ENCODE results near the gene CUBN. TPM values are rescaled to one million over a fixed set of nuclear protein-coding genes. Genes with fewer than 3 reads are reported as not detected.

CUBN gene
- total RNA-seq, 1 donor from 2014 or later = 1.0 TPM

- TF ChIP-seq CTCF (conservative IDR thresholded peaks at IDR 0.05) = no peak
- Mint-ChIP-seq H3K4me1 (ENCODE audit: unreplicated experiment) (peaks cover 5% of the 10 kb centered on the region), H3K4me3 (no peak overlapping the region), H3K9me3 (peaks cover 9% of the 10 kb centered on the region), H3K27ac (no peak overlapping the region), H3K27me3 (no peaks in the 10 kb centered on the region), H3K36me3 (peaks cover 8% of the 10 kb centered on the region)
- no peak for DNase-seq (ENCODE audit: extremely low spot score, unreplicated experiment)
These were observed 330.0 kb downstream of the CUBN start for GRCh38 chr10:16799621-16800020.

GRCh38 chr10:16798571-16798970, 331.0 kb downstream of the CUBN start:
- Mint-ChIP-seq H3K27me3 (no peaks in the 10 kb centered on the region), H3K4me1 (ENCODE audit: unreplicated experiment) (peaks cover 5% of the 10 kb centered on the region), H3K27ac (no peak overlapping the region), H3K36me3 (peaks cover 8% of the 10 kb centered on the region), H3K9me3 (peaks cover 9% of the 10 kb centered on the region), H3K4me3 (no peak overlapping the region)
- no peak for DNase-seq (ENCODE audit: extremely low spot score, unreplicated experiment)
- TF ChIP-seq CTCF (conservative IDR thresholded peaks at IDR 0.05) = no peak

GRCh38 chr10:16795410-16796073, 334.1 kb downstream of the CUBN start:
- peaks cover 12% of the 10 kb centered on the region for H3K36me3 Mint-ChIP-seq
- TF ChIP-seq CTCF (conservative IDR thresholded peaks at IDR 0.05) = no peak
- no peak overlapping the region for H3K4me3 Mint-ChIP-seq
- H3K27ac Mint-ChIP-seq = no peak overlapping the region
- no peaks in the 10 kb centered on the region for H3K27me3 Mint-ChIP-seq
- H3K9me3 Mint-ChIP-seq = peaks cover 9% of the 10 kb centered on the region
- DNase-seq (ENCODE audit: extremely low spot score, unreplicated experiment) = no peak
- H3K4me1 Mint-ChIP-seq (ENCODE audit: unreplicated experiment) = peaks cover 7% of the 10 kb centered on the region

GRCh38 chr10:16794005-16794404, 335.6 kb downstream of the CUBN start:
- Mint-ChIP-seq H3K36me3 (peaks cover 14% of the 10 kb centered on the region), H3K4me1 (ENCODE audit: unreplicated experiment) (peaks cover 19% of the 10 kb centered on the region), H3K27ac (no peak overlapping the region), H3K9me3 (peaks cover 4% of the 10 kb centered on the region), H3K4me3 (no peak overlapping the region), H3K27me3 (no peaks in the 10 kb centered on the region)
- TF ChIP-seq CTCF (conservative IDR thresholded peaks at IDR 0.05) = no peak
- DNase-seq (ENCODE audit: extremely low spot score, unreplicated experiment) = no peak

GRCh38 chr10:16792675-16793074, 336.9 kb downstream of the CUBN start:
- Mint-ChIP-seq H3K4me3 (no peak overlapping the region), H3K36me3 (peaks cover 18% of the 10 kb centered on the region), H3K4me1 (ENCODE audit: unreplicated experiment) (peaks cover 20% of the 10 kb centered on the region), H3K9me3 (no peaks in the 10 kb centered on the region), H3K27ac (no peak overlapping the region), H3K27me3 (no peaks in the 10 kb centered on the region)
- no peak for DNase-seq (ENCODE audit: extremely low spot score, unreplicated experiment)
- TF ChIP-seq CTCF (conservative IDR thresholded peaks at IDR 0.05) = no peak
